SK-N-SH (cell line): Measurements from ENCODE around the gene SDCCAG8.

Experiments
- CTCF ChIP-seq: fragments of 200-600 bp; sonication (generic); IDR thresholded peaks from 2 replicates; pipeline ENCODE4 v1.6.1; 2017; ENCODE audit warnings: antibody characterized with exemption, mild to moderate bottlenecking, moderate library complexity
- MEF2A ChIP-seq: IDR thresholded peaks from 2 replicates; pipeline ENCODE4 v1.4.0; 2012; ENCODE audit warnings: low read depth, borderline replicate concordance
- POLR2AphosphoS5 ChIP-seq: IDR thresholded peaks from 2 replicates; pipeline ENCODE4 v1.6.1; 2012; ENCODE audit warnings: low read depth, low read length
- RFX5 ChIP-seq: IDR thresholded peaks from 2 replicates; pipeline ENCODE4 v1.6.1; 2012; ENCODE audit warnings: mild to moderate bottlenecking, improper control_type of control experiment, low read length
- TF ChIP-seq, protein P1 (sequence below): IDR thresholded peaks from 2 replicates; pipeline ENCODE4 v1.4.0; 2012; ENCODE audit warnings: low read depth

GRCh38 chr1:243441601-243442000 lies 185.8 kb downstream of the SDCCAG8 start:
- TF ChIP-seq CTCF (no peak), MEF2A (no peak), POLR2AphosphoS5 (no peak), RFX5 (no peak)
- TF ChIP-seq, protein P1, sequence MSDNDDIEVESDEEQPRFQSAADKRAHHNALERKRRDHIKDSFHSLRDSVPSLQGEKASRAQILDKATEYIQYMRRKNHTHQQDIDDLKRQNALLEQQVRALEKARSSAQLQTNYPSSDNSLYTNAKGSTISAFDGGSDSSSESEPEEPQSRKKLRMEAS, result no peak
